A204.1 (cell line): ENCODE measurements around the gene DNAJC15.

Source experiments
- FAIRE-seq: peaks from 2 replicates; lab custom pipeline; 2012; peaks lifted over from hg19 to GRCh38; lab: Jason Lieb, UNC

The DNAJC15 gene

DNA sequence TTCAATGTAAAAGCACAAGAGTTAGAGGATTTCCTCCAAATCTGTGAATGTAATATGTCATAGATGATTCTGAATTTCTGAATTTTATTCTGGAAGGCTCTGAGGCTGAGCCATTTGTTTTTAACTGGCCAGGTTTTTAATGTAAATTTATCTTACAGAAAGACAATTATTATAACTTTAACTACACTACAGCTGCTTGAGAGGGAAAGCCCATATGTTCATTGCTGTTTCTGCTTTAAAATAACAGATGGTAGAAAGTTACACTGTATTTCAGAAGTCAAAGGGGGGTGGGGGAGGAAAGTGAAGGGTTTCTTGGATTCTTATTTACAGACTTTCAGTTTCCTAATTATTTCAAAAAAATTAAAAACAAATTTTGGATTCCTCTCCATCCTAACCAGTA, 62.8 kb downstream of the DNAJC15 start:
- FAIRE-seq = no peak

DNA sequence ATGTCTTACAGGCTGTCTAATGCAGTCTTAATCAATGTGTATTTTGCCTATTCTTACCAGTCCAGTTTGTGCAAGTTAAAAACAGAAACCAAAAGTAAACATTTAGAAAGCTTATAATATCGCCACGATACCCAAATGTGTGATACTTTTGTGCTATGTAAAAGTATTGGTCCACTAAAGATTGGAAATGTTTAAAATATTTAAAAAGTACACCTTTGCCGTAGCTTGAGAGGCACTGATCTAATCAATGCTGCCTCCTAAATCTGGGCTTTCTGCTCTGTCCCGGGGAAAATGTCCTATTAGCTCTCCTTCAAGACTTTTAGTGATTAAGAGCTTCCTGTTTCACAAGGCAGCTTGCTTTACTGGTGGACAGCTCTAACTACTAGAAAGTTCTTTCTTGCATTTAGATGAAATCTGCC, 64.7 kb downstream of the DNAJC15 start:
- no peak for FAIRE-seq

DNA sequence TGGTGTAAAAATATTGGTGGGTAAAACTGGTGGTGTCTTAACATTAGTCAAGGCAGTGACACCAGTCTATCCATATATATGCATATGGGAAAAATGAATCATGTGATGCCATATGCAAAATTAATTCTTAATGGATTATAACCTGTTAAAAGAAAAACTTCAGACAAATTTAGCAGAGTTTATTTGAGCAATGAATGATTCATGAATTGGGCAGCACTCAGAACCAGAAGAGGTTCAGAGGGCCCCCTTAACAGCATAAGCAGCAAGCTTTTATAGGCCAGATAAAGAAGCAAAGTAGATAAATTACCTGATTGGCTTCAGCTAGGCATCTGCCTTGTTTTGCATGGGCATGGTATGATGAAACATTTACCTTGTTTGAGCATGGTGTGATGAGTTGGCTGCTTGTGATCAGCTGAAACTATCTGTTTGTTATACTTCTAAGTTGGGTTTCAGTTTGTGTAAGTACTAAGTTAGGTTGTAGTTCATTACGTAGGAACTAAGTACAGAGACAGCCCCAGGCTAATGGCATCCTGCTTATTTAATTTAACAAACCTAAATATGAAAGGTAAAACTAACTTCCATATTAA, 66.6 kb downstream of the DNAJC15 start:
- FAIRE-seq = no peak

DNA sequence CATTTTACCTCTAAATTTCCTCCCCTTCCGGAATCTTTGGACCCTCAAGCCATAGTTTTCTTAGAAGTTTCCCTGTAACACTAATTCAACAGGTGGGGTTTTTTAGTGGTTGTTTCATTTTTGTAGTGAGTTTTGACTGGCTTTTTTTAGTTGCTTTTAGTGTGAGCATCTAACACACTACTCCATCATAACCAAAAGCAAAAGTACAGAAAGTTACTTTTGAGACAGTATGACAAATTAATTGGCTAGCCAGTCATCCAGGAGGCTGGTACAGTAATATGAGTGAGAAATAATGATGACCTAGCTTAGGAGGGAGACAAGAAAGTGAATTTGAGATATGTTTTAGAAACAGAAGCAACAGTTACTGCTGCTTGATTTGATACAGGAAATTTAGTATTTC, 71.5 kb downstream of the DNAJC15 start:
- FAIRE-seq = no peak

DNA sequence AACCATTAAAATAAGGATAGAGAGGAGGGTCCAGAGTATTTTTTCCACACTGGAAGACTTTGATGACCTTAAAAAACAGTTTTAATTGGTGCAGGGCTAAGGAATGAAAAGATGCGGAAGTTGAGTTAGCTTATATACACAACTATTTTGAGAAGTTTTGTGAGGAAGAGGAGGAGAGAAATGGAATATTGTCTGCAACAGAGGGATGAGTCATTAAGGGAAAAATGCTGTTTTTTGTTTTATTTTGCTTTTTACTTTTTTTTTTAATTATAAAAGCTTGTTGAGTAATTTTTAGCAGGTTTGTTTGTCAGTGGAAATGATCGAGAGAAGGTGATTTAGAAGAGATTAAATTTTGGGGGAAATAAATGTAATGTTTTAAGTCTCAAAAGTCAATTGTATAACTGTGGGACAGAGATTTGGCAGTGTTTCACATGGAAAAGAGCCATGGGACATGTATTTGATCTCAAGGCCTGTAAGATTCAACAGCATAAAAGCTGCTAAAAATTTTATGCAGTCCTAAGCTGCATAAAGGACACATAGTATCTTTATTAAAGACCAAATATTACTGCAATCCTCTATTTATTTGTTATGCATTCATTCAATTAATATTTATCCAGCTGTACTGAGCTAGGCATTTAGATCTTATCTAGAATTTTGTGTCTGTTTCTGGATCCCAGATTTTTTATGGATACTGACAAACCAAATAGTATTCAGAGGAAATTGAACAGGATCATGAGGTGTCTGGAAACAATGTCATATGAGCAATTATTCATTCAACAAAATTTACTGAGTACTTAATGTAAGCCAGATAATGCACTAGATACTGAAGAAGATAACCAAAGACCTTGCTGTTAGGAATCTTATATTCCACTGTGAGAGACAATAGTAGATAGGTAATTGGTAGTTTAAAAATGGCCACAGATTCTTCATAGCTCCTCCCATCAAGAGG, 72.7 kb downstream of the DNAJC15 start:
- FAIRE-seq = no peak

DNA sequence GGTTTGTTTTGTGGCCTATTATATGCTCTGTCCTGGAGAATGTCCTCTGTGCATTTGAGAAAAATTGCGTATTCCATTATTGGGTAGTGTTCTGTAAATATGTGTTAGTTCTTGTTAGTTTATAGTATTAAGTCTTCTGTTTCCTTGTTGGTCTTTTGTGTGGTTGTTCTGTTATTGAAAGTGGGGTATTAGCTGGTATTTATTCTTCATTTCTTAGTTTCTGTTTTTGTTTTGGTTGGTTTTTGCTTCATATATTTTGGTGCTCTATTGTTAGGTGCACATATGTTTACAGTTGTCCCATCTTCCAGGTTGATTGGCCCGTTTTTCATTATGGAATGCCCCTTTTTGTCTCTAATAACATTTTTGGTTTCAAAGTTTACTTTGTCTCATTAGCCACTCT, 77.3 kb downstream of the DNAJC15 start:
- FAIRE-seq = no peak

DNA sequence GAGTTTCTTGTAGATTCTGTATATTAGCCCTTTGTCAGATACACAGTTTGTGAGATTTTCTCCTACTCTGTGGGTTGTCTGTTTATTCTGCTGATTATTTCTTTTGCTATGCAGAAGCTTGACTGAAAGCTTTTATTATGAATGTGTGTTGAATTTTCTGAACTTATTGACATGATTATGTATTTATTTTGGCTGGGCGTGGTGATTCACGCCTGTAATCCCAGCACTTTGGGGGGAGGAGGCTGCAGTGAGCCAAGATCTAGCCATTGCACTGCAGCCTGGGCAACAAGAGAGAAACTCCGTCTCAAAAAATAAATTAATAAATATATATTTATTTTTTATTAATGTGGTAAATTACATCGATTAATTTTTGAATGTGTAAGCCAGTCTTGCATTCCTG, 78.9 kb downstream of the DNAJC15 start:
- FAIRE-seq = no peak

DNA sequence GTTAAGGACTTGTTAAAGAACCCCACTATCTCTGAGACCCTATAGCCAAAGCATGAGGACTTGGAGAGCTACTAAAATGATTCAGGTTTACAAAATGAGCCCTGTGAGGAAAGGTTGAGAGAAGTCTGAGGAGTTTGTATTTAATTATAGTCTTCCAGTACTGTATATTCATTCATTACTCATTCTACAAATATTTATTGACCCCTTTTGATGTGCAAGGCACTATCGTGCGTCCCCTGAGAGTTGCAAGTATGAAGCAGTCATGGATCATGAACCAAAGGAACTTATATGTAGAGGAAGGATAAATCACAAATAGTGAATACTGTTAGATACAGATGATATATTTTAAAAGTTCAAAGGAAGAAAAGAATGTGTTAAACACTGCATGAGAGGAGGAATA, 84.4 kb downstream of the DNAJC15 start:
- no peak for FAIRE-seq

DNA sequence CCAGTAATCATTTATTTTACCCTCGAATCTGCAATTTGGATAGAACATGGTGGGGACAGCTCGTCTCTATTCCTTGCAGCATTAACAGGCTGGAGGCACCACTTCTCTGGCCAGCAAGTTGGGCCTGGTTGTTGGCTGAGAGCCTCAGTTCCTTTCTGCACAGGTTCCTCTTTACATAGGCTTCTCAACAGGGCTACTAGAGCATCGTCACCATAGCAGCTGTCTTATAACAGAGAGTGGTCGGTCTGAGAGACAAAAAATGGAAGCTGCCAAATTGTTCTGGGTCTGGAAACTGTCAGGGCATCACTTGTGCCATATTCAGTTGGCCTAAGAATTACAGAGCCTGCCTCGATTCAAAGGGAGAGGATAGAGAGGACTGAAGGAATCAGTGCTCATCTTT, 86.7 kb downstream of the DNAJC15 start:
- FAIRE-seq = no peak

DNA sequence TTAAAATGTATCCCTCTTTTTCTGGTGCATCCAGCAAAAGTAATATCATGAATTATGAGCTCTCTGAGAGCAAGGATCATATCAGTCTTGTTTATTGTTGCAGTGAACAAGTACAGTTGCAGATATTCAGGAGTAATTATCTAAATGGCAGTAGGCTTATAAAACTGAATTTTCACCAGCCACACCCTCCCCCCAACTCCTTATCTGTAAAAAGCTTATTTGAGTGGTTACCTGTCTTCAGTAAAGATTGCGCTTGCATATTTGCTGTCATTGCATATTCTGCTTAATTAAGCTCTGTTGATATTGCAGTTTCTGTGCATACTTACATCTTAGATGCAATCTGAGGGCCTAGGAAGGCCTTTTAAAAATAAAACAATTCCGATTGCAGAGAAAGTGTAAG, 87.3 kb downstream of the DNAJC15 start:
- FAIRE-seq = no peak

DNA sequence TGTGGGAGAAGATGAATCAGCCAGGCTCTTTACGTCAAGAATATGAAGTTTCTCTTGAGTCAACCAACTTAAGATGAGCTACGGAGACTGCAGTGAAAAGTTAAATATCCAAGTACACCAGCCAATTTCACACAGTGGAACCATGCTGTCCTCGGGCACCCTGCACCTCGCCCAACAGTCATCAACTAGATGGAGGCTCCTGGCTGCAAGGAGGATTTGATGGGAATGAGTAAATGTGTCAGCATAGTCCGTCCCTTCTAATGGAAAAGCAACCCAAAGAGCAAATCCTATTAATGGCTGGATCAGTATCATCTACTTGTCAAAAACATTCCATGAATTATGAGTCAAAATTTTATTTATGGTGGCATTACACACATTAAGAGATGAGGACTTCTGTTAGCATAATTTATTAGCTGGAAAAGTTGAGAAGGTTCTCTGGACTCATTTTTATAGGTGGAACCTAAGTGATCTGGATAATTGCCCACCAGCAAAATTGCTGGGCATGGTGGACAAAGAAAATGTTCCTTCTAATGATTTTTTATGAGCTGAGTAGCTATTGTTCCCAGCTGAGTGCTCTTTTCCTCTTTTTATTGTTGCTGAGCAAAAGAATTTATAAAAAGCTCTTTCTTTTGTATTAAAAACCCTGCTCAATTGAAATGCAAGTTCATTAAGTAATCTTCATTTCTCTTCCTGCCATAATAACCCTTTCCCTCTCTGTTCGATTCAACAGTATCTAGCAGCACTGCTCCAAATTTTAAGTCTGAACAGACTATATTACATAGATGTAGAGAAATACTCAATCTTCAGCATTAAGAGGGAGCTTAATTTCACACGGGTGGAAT, 88.4 kb downstream of the DNAJC15 start:
- FAIRE-seq = no peak

DNA sequence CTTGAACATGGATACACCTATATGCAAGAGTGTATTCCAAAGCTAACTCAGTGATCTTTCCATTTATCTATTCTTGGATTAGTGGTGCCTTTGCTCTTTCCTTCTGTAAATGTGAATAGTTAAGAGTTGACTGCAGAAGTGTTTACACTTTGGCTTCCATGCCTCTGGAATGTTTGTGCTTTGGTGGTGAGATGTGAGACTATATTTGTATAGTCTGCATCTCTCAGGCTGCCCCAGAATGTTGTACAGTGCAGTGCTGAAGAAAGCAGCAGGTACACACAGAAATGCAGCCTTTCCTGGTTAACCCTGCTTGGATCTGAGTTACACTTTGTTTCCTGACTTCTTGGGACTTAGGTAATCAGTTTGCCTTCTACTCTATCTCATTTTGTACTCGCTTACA, 90.2 kb downstream of the DNAJC15 start:
- no peak for FAIRE-seq

DNA sequence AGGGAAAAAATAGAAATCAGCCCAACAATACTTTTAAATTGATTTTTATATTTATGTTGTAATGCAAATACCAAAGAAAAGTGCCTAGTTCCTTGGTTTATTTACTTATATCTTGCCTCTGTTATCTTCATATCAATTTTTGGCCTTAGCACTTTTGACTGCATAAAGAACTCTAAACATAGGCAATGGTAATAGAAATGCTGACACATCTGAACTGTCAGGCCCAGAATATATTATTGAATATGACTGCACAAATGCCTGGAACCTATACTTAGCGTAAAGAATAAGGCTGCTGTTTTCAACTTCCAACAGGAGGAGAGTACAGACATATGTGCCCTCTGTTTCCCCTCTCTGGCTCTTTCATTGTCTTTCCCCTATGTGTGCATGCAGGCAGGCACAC, 91.1 kb downstream of the DNAJC15 start:
- FAIRE-seq = no peak

DNA sequence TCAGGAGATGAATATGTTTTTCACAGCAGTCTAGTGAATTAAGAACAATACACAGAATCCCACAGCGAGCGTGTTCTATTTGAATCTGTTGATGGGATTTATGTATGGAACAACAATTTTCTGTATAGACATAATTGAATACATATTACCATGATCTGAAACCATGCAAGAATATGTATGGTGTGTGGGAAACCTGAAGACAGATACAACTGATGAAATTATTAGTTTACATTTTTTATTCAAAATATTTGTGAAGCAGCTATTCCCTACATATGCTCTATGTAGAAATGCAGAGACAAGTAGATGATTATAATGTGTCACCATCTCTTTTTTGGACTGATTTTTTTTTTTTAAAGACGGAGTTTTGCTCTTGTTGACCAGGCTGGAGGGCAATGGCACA, 91.8 kb downstream of the DNAJC15 start:
- FAIRE-seq = no peak

DNA sequence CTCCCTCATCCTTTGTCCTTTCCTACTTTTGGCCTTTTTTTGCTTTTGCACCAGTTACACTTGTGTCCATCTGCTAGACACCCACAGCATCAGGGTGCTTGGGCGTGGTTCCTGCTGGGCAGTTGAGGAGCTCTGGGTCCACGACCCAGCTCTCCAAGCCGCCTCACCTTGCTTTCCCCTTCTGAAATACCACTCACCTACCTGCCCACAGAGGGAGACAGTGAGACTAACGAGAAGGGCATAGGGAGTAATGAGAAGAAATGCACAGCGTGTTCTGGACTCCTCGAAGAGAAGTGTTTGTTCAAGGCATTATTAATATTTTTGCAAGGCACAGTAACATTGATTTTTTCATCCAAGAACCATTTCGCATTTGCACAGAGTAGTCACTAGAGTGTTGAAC, 92.9 kb downstream of the DNAJC15 start:
- FAIRE-seq = no peak

DNA sequence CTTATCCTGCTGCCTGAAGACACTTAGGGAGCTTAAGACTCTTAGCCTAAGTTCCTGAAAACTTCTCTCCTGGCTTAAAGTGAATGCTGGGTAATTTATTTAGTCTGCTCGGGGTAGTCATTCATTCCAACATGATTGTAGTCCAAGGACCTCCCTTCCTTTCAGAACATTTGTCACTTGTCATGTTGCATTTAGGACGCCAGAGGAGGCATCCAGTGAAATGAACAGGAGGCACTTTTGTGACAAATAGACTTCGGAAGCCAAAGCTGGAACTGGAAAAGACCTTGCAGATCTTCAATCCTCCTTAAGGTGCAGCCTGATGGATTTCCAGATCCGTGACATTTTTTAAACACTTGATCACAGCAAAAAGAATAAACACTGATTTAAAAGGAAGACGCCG, 95.1 kb downstream of the DNAJC15 start:
- FAIRE-seq = no peak

DNA sequence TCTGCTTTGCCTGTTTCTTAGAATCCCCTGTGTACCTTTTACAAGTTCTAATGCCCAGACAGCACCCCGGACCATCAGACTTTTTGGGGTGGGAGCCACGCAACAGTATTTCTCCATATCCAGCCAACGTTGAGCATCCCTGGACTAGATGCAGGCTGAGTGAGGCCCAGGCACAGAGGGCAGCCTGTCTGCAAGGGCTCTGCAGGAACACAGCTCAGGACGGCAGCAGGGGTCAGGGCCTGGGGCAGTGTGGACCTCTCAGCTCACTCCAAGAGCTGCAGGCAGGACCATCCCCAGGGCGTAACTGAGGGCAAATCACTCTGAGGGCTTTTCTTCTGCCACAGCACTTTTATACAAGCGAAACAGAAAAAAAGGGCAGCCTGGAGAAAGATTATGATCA, 95.8 kb downstream of the DNAJC15 start:
- FAIRE-seq = no peak

DNA sequence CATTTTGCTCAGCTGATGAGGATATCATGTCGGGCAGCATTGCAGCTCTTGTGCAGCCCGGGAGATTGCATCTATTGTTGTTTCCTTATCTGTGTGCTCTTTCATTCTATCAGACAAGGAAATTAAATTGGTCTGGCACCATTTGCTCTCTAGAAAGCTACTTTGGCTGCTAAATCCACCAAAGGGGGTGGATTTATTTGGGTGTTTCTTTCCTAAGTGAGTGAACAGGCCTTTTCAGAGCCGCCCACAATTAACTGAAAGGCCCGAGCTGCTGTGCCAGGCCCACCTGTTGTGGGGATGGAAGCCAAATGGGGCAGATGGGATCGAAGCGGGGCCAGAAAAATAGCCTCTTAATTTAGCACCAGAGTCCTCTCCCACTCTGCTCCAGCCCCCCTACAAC, 99.4 kb downstream of the DNAJC15 start:
- FAIRE-seq = no peak

DNA sequence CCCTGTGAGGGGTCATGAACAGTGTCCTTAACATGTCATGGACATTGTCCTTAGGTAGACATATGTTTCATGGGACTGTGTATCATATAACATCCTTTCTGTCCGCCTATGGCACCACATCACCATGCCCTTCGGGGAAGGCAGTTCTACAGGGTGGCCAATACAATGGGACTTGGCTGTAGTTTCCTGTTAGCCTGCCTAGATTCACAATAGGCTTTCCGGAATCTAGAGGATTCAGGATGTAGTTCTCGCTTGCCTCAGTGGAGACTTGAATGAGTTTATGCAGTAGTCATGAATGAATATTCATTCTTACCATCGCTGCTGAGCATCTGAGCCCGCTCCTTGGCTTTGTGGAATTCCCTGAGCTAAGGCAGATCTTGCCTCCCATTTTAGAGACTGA, 100.5 kb downstream of the DNAJC15 start:
- no peak for FAIRE-seq

DNA sequence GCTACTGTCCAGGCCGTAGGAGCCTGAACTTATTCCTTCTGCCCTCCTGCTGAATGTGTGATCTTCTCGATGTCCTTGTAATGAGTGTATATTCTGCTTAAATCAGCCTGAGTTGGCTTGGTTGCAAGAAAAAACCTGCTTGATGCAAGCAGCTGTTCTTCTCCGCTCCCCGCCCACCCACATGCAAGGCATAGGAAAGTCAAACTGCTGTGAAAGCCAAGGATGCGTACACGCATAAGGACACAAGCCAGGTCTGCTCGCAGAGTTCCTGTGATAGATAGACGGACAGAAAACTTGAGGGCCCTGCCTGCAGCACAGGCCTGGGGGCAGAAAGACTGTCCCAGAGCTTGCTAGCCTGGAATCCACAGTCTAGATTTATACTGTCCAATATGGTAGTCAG, 101.1 kb downstream of the DNAJC15 start:
- no peak for FAIRE-seq

DNA sequence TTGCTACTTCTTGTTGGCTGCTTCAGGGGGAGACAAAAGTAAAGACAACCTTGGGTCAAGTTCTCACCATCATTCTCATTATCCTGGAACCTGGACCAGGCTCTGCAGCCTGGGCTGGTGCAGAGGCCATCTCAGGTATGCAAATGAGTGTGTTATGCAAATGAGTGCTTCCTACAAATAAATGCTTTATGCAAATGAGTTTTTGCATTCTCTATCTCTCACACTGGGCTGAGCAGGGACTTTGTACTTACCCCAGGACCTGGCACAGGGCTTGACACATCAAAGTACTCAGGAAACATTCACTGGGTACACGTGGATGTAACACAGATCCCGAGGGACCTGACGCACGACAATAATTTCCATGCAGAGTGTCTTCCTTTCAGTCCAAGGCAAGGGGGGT, 103.0 kb downstream of the DNAJC15 start:
- no peak for FAIRE-seq

DNA sequence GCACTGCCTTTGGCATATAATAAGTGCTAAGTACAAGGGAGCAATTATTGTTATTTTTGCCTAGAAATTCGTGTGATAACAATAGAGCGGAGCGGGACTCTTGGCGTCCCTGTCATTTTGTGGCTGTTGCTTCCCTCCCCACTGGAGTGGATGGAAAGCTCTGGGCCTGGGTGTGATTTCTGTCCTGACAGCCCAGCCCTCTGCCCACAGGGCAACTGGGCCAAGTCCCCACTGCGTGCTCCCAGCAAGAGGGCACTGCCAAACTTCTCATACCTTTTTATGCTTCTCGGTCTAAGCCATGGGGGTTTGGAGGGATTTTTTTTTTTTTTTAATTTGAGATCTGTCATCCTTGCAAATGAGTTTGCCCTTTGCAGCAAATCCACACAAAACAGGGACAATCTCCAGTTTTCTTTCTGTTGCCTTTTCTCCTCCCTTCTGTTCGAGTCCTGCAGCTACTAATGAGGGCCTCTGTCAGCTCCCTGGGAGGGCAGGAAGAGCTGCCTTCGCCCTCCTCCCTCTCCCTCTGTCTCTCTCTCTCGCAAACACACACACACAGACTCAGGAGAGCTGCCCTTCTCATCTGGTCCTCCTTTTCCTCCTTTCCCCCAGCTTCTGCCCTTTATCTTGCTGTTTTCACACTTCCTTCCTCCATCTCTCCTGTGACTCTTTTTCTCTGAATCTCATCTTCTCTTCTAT, 103.9 kb downstream of the DNAJC15 start:
- FAIRE-seq = no peak

DNA sequence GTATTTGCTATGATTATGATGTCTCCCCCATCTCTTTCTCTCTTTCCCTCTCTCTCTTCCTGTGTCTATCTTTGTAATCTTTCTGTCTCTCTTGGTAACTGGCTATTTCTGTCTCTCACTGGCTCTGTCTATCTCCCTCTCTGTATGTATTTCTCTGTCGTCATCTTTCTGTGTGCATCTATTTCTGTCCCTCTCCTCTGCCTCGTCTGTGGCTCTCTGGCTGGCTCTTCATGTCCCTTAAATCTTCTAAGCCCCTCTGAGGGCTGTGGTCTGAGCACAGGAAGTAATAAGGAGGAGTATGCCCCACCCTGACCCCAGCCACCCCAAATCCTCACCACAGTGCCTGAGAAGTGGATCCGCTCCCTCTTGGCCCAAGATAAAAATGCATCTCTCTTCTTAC, 104.4 kb downstream of the DNAJC15 start:
- FAIRE-seq = no peak
